ENCODE results near the gene SPINK2.

- TF ChIP-seq TAF1 (IDR thresholded peaks at IDR 0.05; ENCODE audit: low read depth, low read length) (no peak), POLR2AphosphoS5 (IDR thresholded peaks at IDR 0.05; ENCODE audit: low read depth, low read length) (no peak), POLR2A (IDR thresholded peaks at IDR 0.05; ENCODE audit: low read depth, low read length) (no peak), POU2F2 (IDR thresholded peaks at IDR 0.05; ENCODE audit: low read depth, low read length) (no peak), PAX5 (IDR thresholded peaks at IDR 0.05; ENCODE audit: insufficient read depth, low read length, severe bottlenecking) (no peak)
These were observed 29.4 kb upstream of the SPINK2 start for GRCh38 chr4:56850910-56851309.

All from GM12891 (cell line).